Measurements from ENCODE around the gene DGKH.

Gene DGKH

DNA sequence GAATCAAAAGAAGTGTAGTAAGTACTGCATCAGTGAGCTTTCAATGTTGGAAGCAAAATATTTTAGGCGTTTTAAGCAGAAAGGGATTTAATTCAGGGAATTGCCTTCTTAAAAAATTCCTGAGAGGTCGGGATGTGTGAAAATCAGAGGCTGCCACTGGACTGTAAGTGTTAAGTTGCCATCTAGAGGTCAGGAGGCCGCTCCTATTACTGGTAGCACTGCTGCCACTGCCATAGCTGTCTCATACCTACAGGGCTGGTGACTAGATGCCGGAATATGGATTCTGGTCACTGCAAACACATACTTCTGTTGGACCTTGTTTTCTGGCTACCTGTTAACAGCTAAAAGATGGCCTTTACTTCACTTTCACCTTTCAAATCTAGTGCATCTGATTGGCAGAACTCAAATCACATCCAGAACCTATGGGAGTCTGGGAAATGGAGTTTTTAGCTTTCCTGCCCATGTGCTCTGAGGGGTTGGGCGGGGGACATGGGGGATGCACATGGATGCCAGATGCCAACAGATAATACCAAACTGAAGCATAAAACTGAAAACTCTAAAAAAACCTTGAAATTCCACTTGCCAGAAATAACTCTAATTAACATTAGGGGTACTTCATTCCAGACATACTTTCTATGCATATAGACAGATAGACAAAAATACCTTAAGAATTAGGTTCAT lies 29.8 kb downstream of the DGKH start:
- no peak overlapping the region for H3K9ac ChIP-seq
- H3K4me1 ChIP-seq (ENCODE audit: low read depth, poor library complexity, severe bottlenecking) = peaks cover 66% of the 10 kb centered on the region
- H3K27ac ChIP-seq = no peak overlapping the region
- TF ChIP-seq, protein P1, sequence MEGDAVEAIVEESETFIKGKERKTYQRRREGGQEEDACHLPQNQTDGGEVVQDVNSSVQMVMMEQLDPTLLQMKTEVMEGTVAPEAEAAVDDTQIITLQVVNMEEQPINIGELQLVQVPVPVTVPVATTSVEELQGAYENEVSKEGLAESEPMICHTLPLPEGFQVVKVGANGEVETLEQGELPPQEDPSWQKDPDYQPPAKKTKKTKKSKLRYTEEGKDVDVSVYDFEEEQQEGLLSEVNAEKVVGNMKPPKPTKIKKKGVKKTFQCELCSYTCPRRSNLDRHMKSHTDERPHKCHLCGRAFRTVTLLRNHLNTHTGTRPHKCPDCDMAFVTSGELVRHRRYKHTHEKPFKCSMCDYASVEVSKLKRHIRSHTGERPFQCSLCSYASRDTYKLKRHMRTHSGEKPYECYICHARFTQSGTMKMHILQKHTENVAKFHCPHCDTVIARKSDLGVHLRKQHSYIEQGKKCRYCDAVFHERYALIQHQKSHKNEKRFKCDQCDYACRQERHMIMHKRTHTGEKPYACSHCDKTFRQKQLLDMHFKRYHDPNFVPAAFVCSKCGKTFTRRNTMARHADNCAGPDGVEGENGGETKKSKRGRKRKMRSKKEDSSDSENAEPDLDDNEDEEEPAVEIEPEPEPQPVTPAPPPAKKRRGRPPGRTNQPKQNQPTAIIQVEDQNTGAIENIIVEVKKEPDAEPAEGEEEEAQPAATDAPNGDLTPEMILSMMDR (conservative IDR thresholded peaks at IDR 0.05; ENCODE audit: low read depth, low read length) = no peak
- no peak overlapping the region; the same call in 1 of the 2 replicates for H3K4me2 ChIP-seq
- no peaks in the 10 kb centered on the region for H3K27me3 ChIP-seq (ENCODE audit: insufficient read depth, low read depth)
- no peaks in the 10 kb centered on the region for H4K20me1 ChIP-seq (ENCODE audit: insufficient read depth)
- no peak overlapping the region for H2AFZ ChIP-seq (ENCODE audit: low read depth)
- H3K79me2 ChIP-seq (ENCODE audit: insufficient read depth, low read depth) = peaks cover 30% of the 10 kb centered on the region
- H3K36me3 ChIP-seq (ENCODE audit: insufficient read depth) = no peaks in the 10 kb centered on the region
- no peak overlapping the region for H3K4me3 ChIP-seq (IDR thresholded peaks at IDR 0.05; ENCODE audit: insufficient read depth, low read depth, low read length)

- Histone ChIP-seq H3K27ac (no peak overlapping the region), H3K4me1 (ENCODE audit: low read depth, poor library complexity, severe bottlenecking) (peaks cover 71% of the 10 kb centered on the region), H3K9ac (no peak overlapping the region), H3K4me3 (IDR thresholded peaks at IDR 0.05; ENCODE audit: insufficient read depth, low read depth, low read length) (no peak overlapping the region), H3K27me3 (ENCODE audit: insufficient read depth, low read depth) (no peaks in the 10 kb centered on the region), H3K79me2 (ENCODE audit: insufficient read depth, low read depth) (peaks cover 35% of the 10 kb centered on the region), H2AFZ (ENCODE audit: low read depth) (no peak overlapping the region), H3K4me2 (no peak overlapping the region), H4K20me1 (ENCODE audit: insufficient read depth) (no peaks in the 10 kb centered on the region), H3K36me3 (ENCODE audit: insufficient read depth) (no peaks in the 10 kb centered on the region)
- TF ChIP-seq, protein P1 (conservative IDR thresholded peaks at IDR 0.05; ENCODE audit: low read depth, low read length) = no peak
Measured at GRCh38 chr13:42083138-42083770, 34.8 kb downstream of the DGKH start.

DNA sequence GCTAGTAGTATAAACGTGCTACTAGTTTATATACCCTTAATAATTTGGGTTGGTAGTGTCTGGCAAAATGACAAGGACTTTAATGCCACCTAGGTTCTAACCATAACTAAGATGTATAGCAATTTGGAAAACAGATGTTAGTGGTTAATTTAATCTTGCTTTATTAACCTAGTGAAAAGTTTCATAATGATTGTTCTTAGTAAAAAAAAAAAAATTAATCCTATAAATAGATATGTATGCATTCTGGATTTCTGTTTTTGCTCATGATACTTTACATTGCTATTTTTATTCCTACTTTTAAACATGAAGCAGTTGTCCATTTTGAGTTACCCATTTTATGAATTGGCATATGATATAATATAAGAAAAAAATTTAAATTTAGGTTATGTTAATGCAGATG lies 36.3 kb downstream of the DGKH start:
- no peak overlapping the region for H3K9ac ChIP-seq
- H3K4me1 ChIP-seq (ENCODE audit: low read depth, poor library complexity, severe bottlenecking) = peaks cover 81% of the 10 kb centered on the region
- no peak overlapping the region for H2AFZ ChIP-seq (ENCODE audit: low read depth)
- no peaks in the 10 kb centered on the region for H4K20me1 ChIP-seq (ENCODE audit: insufficient read depth)
- H3K27me3 ChIP-seq (ENCODE audit: insufficient read depth, low read depth) = no peaks in the 10 kb centered on the region
- peaks cover 39% of the 10 kb centered on the region for H3K79me2 ChIP-seq (ENCODE audit: insufficient read depth, low read depth)
- TF ChIP-seq, protein P1 (conservative IDR thresholded peaks at IDR 0.05; ENCODE audit: low read depth, low read length) = no peak
- no peaks in the 10 kb centered on the region for H3K36me3 ChIP-seq (ENCODE audit: insufficient read depth)
- H3K27ac ChIP-seq = peak overlapping the region; percentile 85
- H3K4me2 ChIP-seq = peak overlapping the region; percentile 81
- no peak overlapping the region for H3K4me3 ChIP-seq (IDR thresholded peaks at IDR 0.05; ENCODE audit: insufficient read depth, low read depth, low read length)

GRCh38 chr13:42086582-42086981 lies 38.1 kb downstream of the DGKH start:
- TF ChIP-seq, protein P1 (conservative IDR thresholded peaks at IDR 0.05; ENCODE audit: low read depth, low read length) = no peak
- Histone ChIP-seq H3K4me3 (IDR thresholded peaks at IDR 0.05; ENCODE audit: insufficient read depth, low read depth, low read length) (no peak overlapping the region), H3K9ac (peak overlapping the region; percentile 3; the same call in 1 of the 2 replicates), H3K79me2 (ENCODE audit: insufficient read depth, low read depth) (peaks cover 39% of the 10 kb centered on the region), H4K20me1 (ENCODE audit: insufficient read depth) (no peaks in the 10 kb centered on the region), H3K4me1 (ENCODE audit: low read depth, poor library complexity, severe bottlenecking) (peaks cover 91% of the 10 kb centered on the region), H3K27me3 (ENCODE audit: insufficient read depth, low read depth) (no peaks in the 10 kb centered on the region), H3K36me3 (ENCODE audit: insufficient read depth) (no peaks in the 10 kb centered on the region), H3K4me2 (peak overlapping the region; percentile 81), H3K27ac (peak overlapping the region; percentile 85), H2AFZ (ENCODE audit: low read depth) (no peak overlapping the region)
